ENCODE measurements around the gene MYLK2. TPM values are rescaled to one million over a fixed set of nuclear protein-coding genes. Genes with fewer than 3 reads are reported as not detected.

Gene MYLK2
- total RNA-seq, 1 donor from 2014 or later: not detected

- no peak for DNase-seq (ENCODE audit: low spot score)
These were observed 53.2 kb downstream of the MYLK2 start for GRCh38 chr20:31872406-31872805.

DNA sequence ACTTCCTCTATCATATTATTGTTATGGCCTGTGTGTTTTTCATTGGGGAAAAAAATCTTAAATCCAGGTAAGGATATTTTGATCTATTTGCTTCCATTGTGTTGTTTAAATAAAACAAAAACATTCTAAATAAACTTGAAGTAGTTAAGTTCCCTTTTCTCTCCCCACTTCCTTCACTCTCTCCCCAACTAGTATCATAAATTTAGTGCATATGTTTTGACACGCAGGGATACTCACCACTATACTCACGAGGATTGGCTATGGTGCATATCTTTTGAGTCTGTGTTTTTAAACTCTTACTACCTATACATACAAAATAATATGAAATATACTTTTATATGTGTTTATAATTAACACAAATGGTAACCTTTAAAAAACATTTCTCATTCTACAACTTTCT lies 56.5 kb downstream of the MYLK2 start:
- DNase-seq (ENCODE audit: low spot score): no peak

GRCh38 chr20:31877684-31878083 lies 58.5 kb downstream of the MYLK2 start:
- DNase-seq (ENCODE audit: low spot score): no peak

DNA sequence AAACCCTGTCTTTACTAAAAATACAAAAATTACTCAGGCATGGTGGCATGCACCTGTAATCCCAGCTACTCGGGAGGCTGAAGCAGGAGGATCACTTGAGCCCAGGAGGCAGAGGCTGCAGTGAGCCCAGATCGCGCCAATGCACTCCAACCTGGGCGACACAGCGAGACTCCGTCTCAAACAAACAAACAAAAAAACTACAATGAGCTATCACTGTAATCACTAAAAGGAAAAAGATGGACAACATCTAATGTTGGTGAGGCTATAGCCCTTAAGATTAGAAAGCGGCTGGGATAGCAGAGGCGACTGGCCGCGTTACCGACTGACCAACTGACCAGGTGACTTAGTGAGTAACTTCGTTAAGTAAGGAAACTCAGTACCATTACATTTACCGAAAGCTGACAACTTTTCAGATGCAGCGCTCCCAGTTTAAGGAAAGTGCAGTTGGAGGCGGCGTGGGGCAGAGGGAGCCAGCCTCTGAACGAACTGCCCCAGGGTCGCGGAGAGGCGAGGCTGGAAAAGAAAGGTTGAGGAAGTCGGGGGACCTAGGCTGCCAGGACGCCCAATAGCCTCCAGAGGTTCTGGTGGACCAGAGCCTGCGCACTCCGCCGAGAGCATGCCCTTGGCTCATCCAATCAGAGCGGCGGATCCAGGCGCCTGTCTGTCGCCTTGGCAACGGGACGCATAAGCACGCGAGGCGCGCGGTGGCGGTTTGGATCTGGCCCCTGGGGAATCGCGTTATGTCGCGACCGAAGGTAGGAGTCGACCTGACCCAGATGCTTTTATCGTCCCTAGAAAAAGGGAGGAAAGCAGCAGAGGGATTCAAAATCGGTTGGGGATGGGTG lies 60.2 kb downstream of the MYLK2 start:
- peak; percentile 93 for DNase-seq (ENCODE audit: low spot score)

DNA sequence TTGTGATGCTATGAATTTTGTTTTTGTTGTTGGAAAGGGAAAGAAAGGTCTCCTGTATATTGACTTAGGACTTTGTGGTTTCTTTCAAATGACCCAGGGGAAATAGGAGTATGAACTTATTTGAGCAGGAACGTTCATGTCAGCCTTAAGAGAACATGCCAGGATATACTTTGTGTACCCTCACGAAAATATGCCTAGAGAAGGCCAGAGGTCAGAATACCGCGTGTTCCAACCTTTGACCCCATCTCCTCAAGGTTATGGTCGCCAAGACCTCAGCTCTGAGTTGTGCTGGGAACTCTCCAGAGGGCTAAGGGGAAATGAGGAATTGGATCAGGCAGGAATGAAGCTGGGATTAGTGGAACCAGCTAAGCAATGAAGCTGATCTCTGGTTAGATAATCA lies 62.8 kb downstream of the MYLK2 start:
- no peak for DNase-seq (ENCODE audit: low spot score)

GRCh38 chr20:31883829-31884228 lies 64.7 kb downstream of the MYLK2 start:
- no peak for DNase-seq (ENCODE audit: low spot score)

Other genes with a start within 250 kb of the MYLK2 start
- gene ID1, start 214.1 kb upstream of the MYLK2 start, total RNA-seq: 367 TPM
- gene COX4I2, start 181.4 kb upstream of the MYLK2 start, total RNA-seq: 4.0 TPM
- 91.4 TPM for gene BCL2L1, start 96.5 kb upstream of the MYLK2 start, total RNA-seq
- gene TPX2, start 80.1 kb upstream of the MYLK2 start, total RNA-seq: 0.81 TPM
- not detected for gene FOXS1, start 26.2 kb downstream of the MYLK2 start, total RNA-seq
- gene DUSP15, start 51.2 kb downstream of the MYLK2 start, total RNA-seq: 4.7 TPM
- gene TTLL9, start 51.3 kb downstream of the MYLK2 start, total RNA-seq: 0.86 TPM
- 12.1 TPM for gene PDRG1, start 132.7 kb downstream of the MYLK2 start, total RNA-seq
- 0.05 TPM for gene XKR7, start 148.8 kb downstream of the MYLK2 start, total RNA-seq
- gene CCM2L, start 191.1 kb downstream of the MYLK2 start, total RNA-seq: 8.2 TPM
- gene HCK, start 232.9 kb downstream of the MYLK2 start, total RNA-seq: 6.1 TPM

All from ureter (tissue), 1 donor.